Measurements from ENCODE around the gene GRAP2.

GRAP2 gene

GRCh38 chr22:39997421-39997820 is 96.5 kb downstream of the GRAP2 start:
- DNase-seq, result no peak

- DNase-seq, result peak in 1 of 2 experiments; percentile 44
Observed at GRCh38 chr22:39997939-39998726, 97.2 kb downstream of the GRAP2 start.

- DNase-seq, result no peak
Observed at GRCh38 chr22:39999144-39999757, 98.4 kb downstream of the GRAP2 start.

GRCh38 chr22:40000171-40000570 is 99.3 kb downstream of the GRAP2 start:
- no peak for DNase-seq

GRCh38 chr22:40001106-40001505 is 100.2 kb downstream of the GRAP2 start:
- no peak for DNase-seq

GRCh38 chr22:40001800-40002577 is 101.1 kb downstream of the GRAP2 start:
- DNase-seq, result no peak

GRCh38 chr22:40002935-40003715 is 102.2 kb downstream of the GRAP2 start:
- DNase-seq, result peak in 1 of 2 experiments; percentile 73

GRCh38 chr22:40004836-40005235 is 104.0 kb downstream of the GRAP2 start:
- DNase-seq, result peak in 1 of 2 experiments; percentile 58

GRCh38 chr22:40006641-40007040 is 105.8 kb downstream of the GRAP2 start:
- DNase-seq, result no peak

GRCh38 chr22:40007853-40008710 is 107.2 kb downstream of the GRAP2 start:
- DNase-seq, result no peak

GRCh38 chr22:40008726-40009291 is 107.9 kb downstream of the GRAP2 start:
- DNase-seq, result no peak

- no peak for DNase-seq
Observed at GRCh38 chr22:40009292-40009774, 108.4 kb downstream of the GRAP2 start.

- no peak for DNase-seq
Observed at GRCh38 chr22:40009951-40010671, 109.2 kb downstream of the GRAP2 start.

- no peak for DNase-seq
Observed at GRCh38 chr22:40010746-40011145, 109.9 kb downstream of the GRAP2 start.

GRCh38 chr22:40014667-40015248 is 113.9 kb downstream of the GRAP2 start:
- DNase-seq, result no peak

GRCh38 chr22:40015358-40015976 is 114.6 kb downstream of the GRAP2 start:
- no peak for DNase-seq

GRCh38 chr22:40018051-40018450 is 117.2 kb downstream of the GRAP2 start:
- DNase-seq, result no peak

- no peak for DNase-seq
Observed at GRCh38 chr22:40019100-40019499, 118.2 kb downstream of the GRAP2 start.

- no peak for DNase-seq
Observed at GRCh38 chr22:40020956-40021355, 120.1 kb downstream of the GRAP2 start.
